HG03139 (cell line): Measurements from ENCODE around the gene CLCNKA.
"Not testable (repeated sequence)": the region's sequence is repeated elsewhere in the genome, so short reads cannot be mapped to it uniquely, and the experiment has no call there.

Experiments
- ATAC-seq: cut with Tn5 transposase; IDR thresholded peaks from one replicate; pipeline ENCODE4 v1.9.1; 2021; ENCODE audit not compliant: unreplicated experiment

The CLCNKA gene

DNA sequence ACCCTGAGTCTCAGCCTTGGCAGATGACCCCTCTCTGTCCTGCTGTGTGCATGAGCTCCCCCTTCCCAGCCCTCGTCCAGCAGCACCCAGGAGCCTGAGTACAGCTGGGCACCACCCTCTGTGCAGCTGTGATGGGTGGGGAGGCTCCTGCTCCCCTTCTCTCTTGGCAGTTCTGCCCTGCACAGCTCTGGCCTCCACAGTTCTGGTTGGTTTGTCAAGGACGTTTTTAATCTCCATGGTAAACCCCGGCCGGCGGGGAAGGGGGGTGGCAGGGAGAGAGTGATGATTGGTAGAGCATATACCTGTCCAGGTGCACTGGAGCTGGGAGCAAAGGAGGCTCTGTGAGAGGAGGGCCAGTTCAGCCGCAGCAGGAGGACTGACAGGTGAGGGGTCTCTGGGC, at the start of gene CLCNKA:
TSS of gene CLCNKA (plus strand) at position 356 of the 400 bp plus-strand sequence. CDS start 584 bp downstream, outside the sequence.
- no peak for ATAC-seq

DNA sequence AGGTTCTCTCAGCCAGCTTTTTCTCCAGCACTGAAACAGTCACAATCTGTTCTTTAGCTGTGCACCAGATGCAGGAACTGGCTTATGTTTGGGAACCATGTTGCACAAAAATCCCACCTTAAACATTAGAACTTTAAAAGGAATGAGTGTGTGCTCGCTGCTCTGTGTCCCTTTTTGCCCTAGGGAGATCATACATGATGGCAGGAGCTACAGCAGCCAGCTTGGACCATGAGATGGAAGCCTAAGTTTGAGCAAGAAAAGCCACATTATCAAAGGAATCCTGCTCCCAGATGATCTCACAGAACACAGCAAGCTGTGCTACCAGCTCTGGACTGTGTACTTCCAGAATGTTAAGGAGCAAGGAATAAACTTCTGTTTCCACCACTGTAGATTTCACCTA, 49.4 kb upstream of the CLCNKA start:
- no peak for ATAC-seq

DNA sequence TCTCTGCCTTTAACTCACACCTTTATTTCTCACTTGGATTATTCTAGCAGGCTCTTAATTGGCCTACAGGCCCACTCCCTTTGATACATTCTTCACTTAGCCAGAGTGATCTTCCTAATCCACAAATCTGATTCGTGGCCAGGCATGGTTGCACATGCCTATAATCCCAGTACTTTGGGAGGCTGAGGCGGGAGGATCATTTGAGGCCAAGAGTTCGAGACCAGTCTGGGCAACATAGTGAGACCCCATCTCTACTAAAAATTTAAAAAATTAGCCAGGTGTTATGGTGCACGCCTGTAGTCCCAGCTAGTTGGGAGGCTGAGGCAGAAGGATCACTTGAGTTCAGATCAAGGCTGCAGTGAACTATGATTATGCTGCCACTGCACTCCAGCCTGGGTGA, 48.1 kb upstream of the CLCNKA start:
- ATAC-seq: no peak

- ATAC-seq: peak; percentile 21
Measured at GRCh38 chr1:15974855-15975254, 47.0 kb upstream of the CLCNKA start.

DNA sequence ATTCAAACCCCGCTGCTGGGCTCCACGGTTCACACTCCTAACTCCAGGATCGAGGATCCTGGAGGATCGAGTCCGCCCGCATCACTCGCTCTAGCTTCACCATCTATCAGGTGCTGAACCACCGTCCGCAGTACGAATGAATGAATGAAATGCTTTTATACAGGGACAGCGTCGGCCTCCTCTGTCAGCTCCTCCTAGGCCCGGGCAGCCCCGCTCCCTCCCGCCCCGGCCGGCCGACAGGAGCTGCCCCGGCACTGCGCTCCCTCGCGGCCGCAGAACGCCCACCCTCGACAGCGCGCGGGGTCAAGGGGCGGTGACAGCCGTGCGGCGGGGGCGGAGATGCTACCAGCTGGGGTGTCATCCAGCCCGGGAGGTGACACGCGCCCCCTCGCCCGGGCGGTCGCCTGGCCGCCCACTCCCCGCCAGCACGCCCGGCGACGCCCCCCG, 46.5 kb upstream of the CLCNKA start:
- ATAC-seq: peak; percentile 53

- ATAC-seq: peak; percentile 77
Measured at GRCh38 chr1:15975805-15976680, 45.8 kb upstream of the CLCNKA start, which contains the start of gene ZBTB17. ZBTB17 (minus strand) TSS chr1:15976101; CDS start chr1:15948495, 27,606 bp downstream.

- not testable (repeated sequence) for ATAC-seq
Measured at GRCh38 chr1:15977947-15978346, 43.9 kb upstream of the CLCNKA start.

DNA sequence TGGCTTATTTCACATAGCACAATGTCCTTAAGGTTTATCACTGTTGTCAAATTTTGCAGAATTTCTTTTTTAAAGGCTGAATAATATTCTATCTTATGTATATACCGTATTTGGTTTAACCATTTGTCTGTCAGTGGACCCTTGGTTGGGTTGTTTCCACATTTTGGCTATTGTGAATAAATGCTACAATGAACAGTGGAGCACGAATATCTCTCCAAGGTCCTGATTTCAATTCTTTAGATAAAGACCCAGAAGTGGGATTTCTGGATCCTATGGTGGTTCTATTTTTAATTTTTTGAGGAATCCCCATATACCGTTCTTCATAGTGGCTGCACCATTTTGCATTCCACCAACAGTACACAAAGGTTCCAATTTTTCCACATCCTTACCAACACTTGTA, 40.2 kb upstream of the CLCNKA start:
- ATAC-seq: no peak

DNA sequence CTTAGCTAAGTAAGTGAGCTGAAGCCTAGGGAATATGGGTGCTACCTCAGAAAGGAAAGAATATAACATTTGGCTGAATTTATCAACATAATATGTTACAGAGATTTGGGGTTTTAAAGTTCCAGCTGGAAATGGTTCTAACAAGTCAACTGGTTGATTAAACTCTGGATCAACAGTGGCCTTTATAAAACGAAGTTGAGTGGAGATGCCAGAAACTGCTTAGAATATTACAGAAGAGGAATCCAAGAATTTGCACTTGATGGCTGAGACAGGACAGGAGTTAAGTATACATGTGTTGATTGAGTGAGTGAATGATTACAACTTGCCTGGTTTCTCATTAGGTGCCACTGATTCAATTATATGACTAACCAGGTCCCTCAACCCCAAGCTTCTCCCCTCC, 38.6 kb upstream of the CLCNKA start:
- no peak for ATAC-seq

DNA sequence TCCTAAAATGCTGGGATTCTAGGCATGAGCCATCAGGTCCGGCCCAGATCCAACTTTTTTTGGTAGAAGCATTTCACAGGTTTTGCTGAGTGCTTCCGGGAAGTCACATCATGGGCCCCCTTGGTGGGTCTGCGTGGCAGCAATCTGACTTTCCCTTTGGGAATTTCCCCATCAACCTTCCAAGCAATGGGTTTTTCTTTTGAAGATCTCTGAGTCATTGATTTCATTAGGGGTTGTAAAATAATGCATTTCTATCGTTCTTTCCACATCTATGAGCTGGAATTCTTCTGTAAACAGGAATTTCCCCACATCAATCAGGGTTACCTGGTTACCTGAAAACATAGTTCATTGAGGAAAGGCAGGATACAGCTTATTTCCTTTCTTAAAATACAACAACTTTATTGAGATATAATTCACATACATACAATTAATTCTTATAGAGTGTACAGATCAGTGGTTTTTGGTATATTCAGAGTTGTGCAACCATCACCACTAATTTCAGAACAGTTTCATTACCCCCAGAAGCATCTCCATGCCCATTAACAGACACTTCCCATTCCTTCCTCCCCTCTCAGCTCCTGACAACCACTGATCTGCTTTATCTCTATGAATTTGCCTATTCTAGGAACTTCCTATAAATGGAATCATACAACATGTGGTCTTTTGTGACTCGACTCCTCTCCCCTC, 36.1 kb upstream of the CLCNKA start:
- ATAC-seq: no peak

DNA sequence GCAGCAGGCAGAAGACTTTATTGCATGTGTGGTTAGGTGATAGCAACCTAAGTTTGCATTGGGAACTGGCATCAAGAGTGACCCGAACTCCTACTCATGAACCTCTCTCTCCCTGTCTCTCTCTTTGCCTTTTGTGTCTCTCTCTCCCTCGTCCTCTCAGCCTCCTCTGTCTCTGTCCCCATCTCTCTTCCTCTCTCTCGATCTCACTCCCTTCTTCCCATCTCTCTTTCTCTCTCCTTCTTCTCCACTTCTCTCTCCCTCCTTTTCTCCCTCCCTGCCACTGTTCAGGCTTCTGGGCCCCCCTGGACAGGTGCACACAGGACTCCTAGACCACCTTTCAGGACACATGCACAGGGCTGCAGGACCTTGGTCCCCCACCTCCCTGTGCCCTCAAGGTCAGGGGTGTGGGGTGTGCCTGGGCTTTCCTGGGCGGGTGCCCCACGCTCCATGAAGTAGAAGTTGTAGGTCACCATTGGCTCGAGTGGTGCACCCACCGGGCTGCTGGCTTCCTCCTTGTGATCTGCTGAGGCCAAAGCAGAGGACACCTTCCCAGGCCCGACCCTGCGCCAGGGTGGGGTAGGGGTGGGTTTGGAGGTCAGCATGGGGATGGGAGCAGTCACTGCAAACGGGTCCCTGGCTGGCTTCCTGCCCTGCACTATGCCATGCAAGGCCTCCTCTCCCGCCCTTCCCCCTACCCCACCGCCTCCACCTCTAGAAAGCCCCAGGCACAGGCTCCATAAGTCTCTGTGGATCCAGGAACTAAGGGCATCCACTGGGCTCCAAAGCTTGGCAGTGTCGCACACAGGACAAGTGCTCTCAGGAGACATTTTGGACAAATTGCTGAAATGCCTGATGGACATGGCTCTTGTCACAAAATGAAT, 32.7 kb upstream of the CLCNKA start:
- no peak for ATAC-seq

GRCh38 chr1:15989776-15990175, 32.1 kb upstream of the CLCNKA start:
- no peak for ATAC-seq

GRCh38 chr1:15991427-15992186, 30.2 kb upstream of the CLCNKA start:
- no peak for ATAC-seq

GRCh38 chr1:15992187-15992553, 29.7 kb upstream of the CLCNKA start:
- no peak for ATAC-seq

DNA sequence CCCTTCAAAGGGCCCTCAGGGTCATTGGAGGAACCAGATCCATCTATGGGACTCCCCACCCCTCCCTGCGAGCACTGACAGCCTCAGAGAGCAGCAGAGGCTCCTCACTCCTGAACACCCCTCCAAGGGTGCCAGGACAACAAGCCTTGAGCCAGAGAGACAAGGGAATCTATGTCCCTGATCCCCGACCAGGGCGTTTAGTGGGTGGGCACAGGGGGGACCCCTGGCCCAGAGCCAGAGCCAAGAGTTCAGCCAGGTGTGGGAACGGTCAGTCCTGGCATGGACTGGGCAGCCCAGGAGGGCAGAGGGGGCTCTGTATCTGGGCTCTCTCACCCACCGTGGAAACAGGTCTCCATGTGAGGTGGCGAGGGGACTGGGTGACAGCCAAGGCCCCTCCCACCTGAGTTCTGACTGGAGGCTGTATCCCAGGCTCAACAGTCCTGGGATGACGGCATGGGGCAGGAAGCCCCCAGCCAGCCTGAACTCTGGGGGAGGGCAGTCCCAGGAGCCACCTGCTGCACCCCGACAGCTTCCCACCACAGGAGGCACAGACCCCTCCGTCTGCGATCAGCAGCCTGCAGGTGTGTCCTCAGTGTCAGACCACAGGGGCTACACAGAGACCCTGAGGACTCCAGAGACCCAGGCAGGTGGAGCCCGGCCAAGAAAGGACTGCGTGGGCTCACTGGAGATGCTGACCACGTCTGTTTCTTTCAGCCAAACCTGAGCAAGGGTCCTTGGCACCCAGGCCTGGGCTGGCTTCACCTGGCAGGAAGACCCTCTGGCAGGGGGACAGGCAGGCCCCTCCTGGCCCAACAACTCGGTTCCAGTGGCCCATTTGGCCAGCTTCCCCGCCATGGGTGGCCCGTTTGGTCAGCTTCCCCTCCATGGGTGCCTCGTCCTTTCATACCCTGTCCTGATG, 29.0 kb upstream of the CLCNKA start:
- no peak for ATAC-seq

- no peak for ATAC-seq
Measured at GRCh38 chr1:15993666-15994065, 28.2 kb upstream of the CLCNKA start.

GRCh38 chr1:15994081-15994480, 27.8 kb upstream of the CLCNKA start:
- no peak for ATAC-seq

- ATAC-seq: no peak
Measured at GRCh38 chr1:15994590-15995351, 27.1 kb upstream of the CLCNKA start.
